IPS-NIHi7 (cell line): ENCODE measurements around the gene RGPD8.

Experiments used
- DNase-seq: peaks from one replicate; pipeline ENCODE4 v3.0.0; 2012; ENCODE audit warnings: mixed read lengths; ENCODE audit errors: extremely low spot score

The RGPD8 gene

GRCh38 chr2:112335600-112335999 lies 97.8 kb downstream of the RGPD8 start:
- DNase-seq: no peak

GRCh38 chr2:112332123-112332696 lies 101.2 kb downstream of the RGPD8 start:
- no peak for DNase-seq

GRCh38 chr2:112322919-112323318 lies 110.5 kb downstream of the RGPD8 start:
- DNase-seq: no peak

GRCh38 chr2:112321375-112322320 lies 111.8 kb downstream of the RGPD8 start:
- no peak for DNase-seq
